Fibroblast of skin of right biceps (primary cell): ENCODE measurements around the gene ST3GAL2.
A peak's percentile ranks its signal among the peaks of the same experiment; 100 is the strongest.
"Not testable (repeated sequence)": the region's sequence is repeated elsewhere in the genome, so short reads cannot be mapped to it uniquely, and the experiment has no call there.

ENCODE experiments used
- DNase-seq: peaks from one replicate; pipeline ENCODE4 v3.0.0-alpha.2; 2013

ST3GAL2 gene

GRCh38 chr16:70381604-70382342 lies 57.1 kb downstream of the ST3GAL2 start:
- DNase-seq = no peak

GRCh38 chr16:70380919-70381603 lies 57.8 kb downstream of the ST3GAL2 start:
- peak; percentile 98 for DNase-seq

- DNase-seq = peak; percentile 91
These were observed 58.5 kb downstream of the ST3GAL2 start for GRCh38 chr16:70380248-70380918.

GRCh38 chr16:70378869-70379493 lies 59.9 kb downstream of the ST3GAL2 start:
- no peak for DNase-seq

- no peak for DNase-seq
These were observed 61.1 kb downstream of the ST3GAL2 start for GRCh38 chr16:70377782-70378181.

- DNase-seq = no peak
These were observed 63.0 kb downstream of the ST3GAL2 start for GRCh38 chr16:70375636-70376611.

- no peak for DNase-seq
These were observed 64.7 kb downstream of the ST3GAL2 start for GRCh38 chr16:70374213-70374612.

- DNase-seq = no peak
These were observed 65.8 kb downstream of the ST3GAL2 start for GRCh38 chr16:70372921-70373728.

GRCh38 chr16:70370924-70371323 lies 68.0 kb downstream of the ST3GAL2 start:
- no peak for DNase-seq

GRCh38 chr16:70370145-70370544 lies 68.8 kb downstream of the ST3GAL2 start:
- DNase-seq = peak; percentile 12

GRCh38 chr16:70364399-70364798 lies 74.5 kb downstream of the ST3GAL2 start:
- no peak for DNase-seq

GRCh38 chr16:70359552-70359951 lies 79.3 kb downstream of the ST3GAL2 start:
- DNase-seq = no peak

- DNase-seq = no peak
These were observed 89.1 kb downstream of the ST3GAL2 start for GRCh38 chr16:70349783-70350182.

- peak; percentile 10 for DNase-seq
These were observed 89.9 kb downstream of the ST3GAL2 start for GRCh38 chr16:70348991-70349390.

- no peak for DNase-seq
These were observed 93.1 kb downstream of the ST3GAL2 start for GRCh38 chr16:70345840-70346239.

GRCh38 chr16:70342016-70342415 lies 96.9 kb downstream of the ST3GAL2 start:
- no peak for DNase-seq

- DNase-seq = no peak
These were observed 97.3 kb downstream of the ST3GAL2 start for GRCh38 chr16:70341600-70341999.

GRCh38 chr16:70337814-70338213 lies 101.1 kb downstream of the ST3GAL2 start:
- no peak for DNase-seq

- DNase-seq = not testable (repeated sequence)
These were observed 106.2 kb downstream of the ST3GAL2 start for GRCh38 chr16:70332728-70333127.

- no peak for DNase-seq
These were observed 107.1 kb downstream of the ST3GAL2 start for GRCh38 chr16:70331588-70332358.
